GM18867 (cell line): ENCODE results near the gene ZNF436.

Experiments
- ATAC-seq: cut with Tn5 transposase; IDR thresholded peaks from one replicate; pipeline ENCODE4 v1.9.1; 2021; ENCODE audit warnings: mild to moderate bottlenecking, moderate library complexity; ENCODE audit not compliant: unreplicated experiment

Gene ZNF436

DNA sequence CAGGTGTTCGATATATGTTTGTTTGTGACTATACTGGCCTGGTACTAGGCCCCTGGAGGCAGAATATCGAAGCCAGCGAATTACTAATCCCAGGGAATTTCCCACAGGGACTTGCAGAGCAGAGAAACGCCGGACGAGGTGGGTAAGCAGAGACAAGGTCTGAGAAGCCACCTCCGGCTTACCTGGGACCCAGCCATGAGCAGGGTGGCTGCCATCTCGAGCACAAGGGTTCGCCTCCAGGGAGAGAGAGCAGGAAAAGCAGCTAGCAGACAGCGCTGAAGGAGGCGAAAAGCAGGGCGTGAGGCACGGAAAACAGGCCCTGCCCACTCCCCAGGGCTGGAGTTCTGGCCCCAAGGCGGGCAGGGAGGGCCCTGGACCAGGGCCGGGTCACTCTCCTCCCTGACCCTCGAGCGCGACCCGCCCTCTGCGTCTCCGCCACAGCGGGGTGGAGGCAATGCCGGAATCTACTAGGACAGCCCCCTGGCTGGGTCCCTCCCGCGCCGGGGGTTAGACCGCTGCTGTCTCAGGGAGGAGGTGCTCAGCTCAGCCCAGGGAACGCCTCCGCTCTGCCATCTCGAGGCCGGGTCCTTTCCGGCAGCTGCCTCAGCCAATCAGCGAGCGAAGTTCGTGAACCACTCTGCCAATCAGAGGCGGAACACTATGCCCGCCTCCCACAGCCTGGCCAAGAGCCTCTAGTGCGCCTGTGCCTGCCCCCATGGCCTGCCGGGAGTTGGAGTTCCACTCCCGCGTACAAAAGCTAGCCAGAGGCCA is 1.7 kb downstream of the ZNF436 start:
- ATAC-seq: peak; percentile 93

DNA sequence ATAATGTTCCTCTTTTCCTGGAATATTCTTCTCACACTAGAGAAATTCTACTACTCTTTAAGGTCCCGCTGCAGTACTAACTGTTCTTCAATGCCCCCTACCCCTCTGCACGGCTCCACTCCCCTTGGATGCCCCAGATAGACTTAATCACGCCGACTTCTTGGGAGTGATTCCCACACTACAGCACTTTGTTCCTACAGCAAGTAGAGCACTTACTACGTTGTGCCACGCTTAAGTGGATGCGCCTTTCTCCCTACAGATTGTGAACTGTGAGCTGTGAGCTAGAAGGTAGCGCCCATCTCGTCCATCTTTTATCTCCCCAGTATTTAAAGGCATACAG is 2.2 kb downstream of the ZNF436 start:
- no peak for ATAC-seq

DNA sequence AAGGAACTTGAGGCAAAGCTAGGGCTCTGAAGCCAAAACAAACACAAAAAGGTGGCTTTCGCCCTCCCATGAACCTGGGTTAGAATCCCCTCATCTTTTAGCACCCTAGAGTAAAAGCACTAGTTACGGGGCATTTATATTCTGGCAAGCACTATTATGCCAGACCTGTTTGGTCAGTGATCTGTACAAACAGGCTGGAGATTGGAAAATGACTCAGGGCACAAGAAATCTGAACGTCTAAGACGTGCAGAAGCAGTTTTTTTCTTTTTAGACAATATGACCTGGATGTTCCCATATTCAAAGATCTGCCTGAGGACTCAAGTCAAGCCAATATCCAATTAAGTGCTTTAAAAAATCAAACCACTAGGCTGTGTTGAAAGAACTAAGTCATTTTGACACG is 3.0 kb downstream of the ZNF436 start:
- ATAC-seq: no peak

DNA sequence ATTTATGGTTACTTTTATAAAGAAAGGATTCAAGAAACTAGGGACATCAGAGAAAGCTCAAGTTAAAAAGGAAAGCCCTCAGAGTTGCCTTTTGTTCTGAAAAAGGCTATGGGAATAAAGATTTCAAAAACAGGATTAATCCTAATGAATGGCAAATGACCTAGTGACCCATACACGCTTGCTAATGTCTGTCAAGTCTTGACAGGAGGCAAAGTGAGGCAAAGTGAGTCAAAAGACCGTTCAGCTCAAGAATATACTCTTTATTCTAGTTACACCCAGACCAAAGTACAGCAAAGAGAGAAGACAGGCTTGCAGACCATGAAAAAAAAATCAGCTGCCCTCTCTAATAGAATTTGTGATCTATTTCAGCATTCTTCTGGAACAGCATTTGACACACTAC is 3.5 kb downstream of the ZNF436 start:
- ATAC-seq: no peak

DNA sequence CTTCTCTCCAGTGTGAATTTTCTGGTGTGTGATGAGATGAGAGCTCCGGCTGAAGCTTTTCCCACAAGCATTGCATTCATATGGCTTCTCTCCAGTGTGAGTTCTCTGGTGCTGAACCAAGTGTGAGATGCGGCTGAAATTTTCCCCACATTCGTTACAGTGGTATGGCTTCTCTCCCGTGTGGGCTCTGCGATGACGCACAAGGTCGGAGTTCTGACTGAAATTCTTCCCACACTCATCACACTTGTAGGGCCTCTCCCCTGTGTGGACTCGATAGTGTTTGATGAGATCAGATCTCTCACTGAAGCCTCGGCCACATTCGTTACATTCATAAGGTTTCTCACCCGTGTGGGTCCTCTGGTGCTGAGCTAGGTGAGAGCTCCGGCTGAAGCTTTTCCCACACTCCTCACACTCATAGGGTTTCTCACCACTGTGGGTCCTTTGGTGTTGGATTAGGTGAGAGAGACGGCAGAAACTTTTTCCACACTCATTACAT is 7.4 kb downstream of the ZNF436 start:
- ATAC-seq: no peak

DNA sequence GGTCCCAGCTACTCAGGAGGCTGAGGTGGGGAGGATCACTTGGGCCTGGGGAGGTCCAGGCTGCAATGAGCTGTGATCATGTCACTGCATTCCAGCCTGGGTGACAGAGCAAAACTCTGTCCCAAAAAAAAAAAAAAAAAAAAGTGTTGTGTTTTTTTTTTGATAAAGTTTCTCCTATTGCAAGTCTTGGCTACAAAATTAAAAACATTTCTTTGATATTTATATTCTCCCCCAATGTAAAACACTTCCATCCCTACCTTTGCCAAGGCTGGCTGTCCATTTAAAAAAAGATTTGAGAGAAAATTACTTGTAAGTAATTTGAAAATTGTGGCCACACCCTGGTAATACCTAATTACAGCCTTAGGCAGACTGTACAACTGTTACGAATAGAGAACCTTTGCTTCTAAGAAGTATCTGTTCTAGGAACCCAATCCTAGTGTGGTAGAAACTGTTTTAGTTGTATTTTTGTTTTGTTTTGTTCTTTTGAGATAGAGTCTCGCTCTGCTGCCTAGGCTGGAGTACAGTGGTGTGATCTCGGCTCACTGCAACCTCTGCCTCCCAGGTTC is 11.2 kb downstream of the ZNF436 start:
- no peak for ATAC-seq

DNA sequence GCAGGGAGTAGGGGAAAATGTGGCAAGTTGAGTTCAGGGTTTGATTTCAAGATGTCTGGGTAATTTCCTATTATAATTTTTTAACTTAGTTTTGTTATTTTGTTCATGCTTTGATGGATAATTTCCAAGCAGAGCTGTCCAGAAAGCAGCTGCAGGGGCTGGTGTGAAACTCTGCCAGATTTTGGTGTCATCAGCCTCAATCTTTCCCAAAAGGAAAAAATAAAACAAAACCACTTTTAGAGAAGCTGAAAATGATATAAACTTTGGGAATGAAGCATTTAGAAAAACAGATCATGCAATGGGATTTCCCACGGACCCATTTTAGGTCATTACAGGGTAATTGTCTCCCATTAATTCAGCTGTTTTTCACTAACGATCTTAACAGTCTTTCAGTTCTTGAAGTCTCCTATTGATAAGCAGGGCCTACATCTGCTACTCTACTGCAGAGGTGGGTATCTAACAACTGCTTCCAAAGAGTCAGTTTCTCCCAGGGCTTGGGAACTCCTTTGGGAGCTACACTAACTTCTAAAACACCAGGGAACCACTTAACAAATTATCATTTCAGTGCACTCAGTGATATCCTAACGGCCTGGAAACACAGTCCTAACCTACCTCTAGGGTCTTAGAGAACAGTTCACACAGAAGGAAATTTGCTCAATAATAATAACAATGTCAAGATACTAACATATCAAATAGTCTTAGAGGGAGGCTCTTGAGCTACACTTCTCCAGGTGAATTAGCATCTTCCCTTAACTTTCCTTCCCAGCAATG is 12.3 kb downstream of the ZNF436 start:
- no peak for ATAC-seq

DNA sequence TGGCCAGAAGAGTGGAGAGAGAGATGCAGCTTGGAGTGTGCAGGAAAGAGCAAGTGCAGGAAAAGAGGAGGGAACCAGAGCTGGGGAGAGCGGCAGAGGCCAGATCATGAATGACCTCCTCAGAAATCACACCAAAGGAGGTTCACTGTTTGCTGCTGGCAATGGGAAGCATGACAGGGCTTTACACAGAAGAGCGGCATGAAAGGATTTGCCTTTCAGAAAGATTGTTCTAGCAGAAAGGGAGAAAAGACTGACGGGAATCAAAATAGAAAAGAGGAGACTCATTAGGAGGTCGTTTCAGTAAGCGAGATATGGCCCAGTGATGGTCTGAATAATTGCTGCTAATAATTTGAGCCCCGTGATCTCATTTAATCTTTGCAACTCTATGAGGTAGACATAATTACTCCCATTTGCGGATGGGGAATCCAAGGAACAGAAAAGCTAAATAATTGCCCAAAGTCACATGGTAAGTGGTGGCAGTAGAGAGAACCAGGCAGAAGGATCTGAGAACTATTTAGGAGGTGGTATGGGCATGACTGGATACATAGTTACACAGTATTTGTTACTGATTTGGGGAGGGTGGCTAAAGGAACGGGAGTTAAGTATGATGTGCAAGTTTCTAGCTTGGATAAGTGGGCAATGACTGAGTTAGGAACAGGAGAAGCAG is 13.0 kb downstream of the ZNF436 start:
- ATAC-seq: no peak

DNA sequence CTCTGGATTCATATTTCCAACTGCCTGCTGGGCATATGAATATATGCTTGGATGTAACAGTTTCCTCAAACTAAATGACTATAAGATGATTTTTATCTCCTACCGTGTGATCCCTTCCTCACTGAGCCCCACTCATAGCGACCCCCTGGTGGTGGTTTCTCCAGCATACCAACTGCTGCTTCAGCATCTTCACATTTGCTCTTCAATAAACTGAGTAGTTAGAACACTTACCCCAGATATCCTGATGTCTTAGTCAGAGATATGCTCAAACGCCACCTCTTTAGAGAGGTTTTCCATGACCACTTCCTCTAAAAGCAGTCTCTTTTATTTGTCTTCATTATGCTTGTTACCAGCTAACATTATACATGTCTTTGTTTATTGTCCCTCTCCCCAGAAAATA is 15.4 kb downstream of the ZNF436 start:
- no peak for ATAC-seq

DNA sequence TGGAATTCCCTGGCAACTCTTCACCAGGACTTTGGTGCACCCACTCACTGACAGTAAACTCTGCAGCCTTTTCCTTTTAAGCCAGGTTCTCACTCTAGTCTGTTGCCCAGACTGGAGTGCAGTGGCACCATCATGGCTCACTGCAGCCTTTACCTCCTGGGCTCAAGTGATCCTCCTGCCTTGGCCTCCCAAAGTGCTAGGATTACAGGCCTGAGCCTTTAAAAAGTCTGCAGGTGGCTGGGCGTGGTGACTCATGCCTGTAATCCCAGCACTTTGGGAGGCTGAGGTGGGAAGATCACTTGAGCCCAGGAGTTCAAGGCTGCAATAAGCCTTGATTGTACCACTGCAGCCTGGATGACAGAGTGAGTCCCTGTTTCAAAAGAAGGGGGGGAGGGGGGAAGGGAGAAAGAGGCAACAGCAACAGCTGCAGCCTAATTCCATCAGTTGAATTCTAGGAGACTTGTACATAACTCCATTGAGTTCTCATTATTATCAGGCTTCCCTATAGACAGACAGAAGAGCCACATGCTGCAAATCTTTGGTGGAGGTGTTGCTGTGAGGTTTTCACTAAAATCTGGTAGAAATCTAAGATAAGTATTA is 17.4 kb downstream of the ZNF436 start:
- no peak for ATAC-seq

DNA sequence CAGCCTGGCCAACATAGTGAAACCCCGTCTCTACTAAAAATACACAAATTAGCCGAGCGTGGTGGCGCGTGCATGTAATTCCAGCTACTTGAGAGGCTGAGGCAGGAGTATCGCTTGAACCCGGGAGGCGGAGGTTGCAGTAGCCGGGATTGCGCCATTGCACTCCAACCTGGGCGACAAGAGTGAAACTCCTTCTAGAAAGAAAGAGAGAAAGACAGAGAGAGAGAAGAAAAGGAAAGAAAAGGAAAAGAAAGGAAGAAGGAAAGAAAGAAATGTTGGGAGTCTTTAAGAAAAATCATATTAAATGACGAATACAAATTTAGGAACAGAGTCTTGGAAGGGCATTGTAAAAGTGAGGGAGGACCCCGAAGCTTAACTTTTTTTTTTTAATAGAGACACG is 23.7 kb downstream of the ZNF436 start:
- ATAC-seq: no peak

DNA sequence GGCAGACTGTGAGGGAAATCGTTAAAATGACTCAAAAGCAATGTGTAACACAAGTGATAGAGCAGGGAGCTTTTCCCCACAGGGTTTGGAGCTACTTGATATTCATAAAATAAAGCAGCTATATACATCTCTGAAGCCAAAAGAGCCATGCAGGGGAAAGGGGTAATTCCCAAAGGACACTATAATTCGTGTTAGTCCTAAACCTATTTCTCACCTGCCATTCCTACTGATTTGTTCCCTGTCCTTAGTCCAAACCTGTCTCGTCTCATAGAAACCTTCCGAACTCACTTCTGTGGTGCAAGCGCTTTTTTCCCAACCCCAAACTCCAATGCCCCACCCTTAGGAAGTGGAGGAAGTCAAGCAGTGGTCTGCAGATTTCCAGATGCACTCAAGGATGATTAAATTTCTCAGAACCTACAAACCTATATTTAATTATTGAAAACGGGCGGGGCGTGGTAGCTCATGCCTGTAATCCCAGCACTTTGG is 24.6 kb downstream of the ZNF436 start:
- no peak for ATAC-seq

DNA sequence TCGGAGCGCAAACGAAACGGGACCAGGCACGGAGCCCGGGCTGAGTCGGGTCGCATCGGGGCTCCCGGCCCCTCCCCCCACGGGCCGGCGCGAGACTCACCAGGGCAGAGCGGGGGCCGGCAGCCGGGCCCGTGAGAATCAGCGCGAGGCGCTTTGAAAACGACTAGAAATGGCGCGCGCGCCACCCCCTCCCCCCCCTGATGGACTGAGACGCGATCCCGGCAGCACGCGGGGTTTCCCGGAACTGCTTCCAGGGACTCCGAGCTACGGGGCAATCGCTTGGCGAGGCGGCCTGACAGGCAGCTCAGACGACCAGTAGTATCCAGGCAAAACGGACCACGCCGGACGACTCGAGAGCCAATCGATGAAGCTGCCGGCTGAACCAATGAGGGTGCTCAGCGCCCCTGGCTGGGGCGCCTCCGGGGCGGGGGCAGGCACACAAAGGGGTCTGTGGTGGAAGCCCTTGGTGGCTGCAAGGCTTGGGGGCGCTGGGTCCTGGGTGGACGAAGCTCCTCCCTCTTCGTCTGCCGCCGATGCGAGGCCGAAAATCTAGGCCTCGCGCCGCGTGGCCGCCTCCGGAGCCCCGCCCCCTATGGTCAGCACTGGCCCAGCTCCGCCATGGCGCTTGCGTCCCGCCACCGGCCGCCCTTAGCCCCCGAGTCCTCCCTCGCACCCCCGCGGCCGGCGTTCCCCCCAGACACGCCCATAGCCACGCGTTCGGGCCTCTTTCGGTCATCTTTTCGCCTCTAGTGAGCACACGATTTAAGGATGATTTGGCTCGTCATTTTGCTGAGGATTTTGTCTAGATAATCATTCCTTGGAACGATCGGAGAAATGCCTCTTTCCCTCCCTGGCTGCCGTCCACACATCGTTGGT is 25.3 kb downstream of the ZNF436 start, which contains the start of gene HNRNPR:
Gene HNRNPR (minus strand): TSS at position 174 of the 876 bp plus-strand sequence. CDS start 3,276 bp downstream, outside the sequence.
- ATAC-seq: peak; percentile 93

DNA sequence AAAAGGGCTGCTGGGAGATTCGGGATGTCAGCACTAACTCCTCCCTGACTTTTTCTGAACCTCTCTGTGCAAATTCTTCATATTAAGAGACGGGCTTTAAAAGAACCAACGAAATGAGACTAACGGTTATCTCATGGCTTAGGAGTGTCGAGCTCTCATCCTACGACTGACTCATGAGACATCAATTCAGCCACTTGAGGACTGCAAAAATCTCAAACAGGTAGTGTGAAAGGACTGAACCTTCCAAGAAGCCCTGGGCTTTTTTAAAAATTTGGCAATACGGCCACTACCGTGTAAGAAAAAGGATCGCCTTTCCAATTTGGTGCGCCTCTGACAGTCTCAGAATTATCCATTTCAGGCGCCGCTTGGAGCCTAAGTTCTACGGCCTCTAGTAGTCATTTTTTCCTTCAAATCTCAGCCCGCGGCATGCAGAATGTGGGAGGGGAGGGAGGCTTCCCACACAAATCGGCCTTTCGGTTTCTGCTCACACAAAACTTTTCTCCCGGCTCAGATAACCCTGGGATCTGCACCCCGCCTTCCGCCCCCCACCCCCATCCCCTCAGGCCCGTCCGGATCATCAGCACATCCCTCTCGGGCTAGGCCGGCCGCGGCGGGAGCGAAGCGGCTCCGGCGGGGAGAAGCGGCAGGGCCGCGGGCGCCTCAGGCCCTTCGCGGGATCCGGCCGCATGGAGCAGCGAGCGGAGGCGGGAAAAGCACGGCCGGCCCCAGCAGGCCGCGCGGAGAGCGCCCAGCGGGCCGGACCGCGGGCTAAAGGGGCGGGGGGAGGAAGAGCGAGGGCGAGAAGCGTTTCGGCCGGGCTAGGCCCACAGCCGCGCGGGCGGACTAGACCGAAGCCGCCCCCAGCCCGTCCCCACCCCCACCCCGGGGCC is 26.2 kb downstream of the ZNF436 start:
- ATAC-seq: peak; percentile 10

DNA sequence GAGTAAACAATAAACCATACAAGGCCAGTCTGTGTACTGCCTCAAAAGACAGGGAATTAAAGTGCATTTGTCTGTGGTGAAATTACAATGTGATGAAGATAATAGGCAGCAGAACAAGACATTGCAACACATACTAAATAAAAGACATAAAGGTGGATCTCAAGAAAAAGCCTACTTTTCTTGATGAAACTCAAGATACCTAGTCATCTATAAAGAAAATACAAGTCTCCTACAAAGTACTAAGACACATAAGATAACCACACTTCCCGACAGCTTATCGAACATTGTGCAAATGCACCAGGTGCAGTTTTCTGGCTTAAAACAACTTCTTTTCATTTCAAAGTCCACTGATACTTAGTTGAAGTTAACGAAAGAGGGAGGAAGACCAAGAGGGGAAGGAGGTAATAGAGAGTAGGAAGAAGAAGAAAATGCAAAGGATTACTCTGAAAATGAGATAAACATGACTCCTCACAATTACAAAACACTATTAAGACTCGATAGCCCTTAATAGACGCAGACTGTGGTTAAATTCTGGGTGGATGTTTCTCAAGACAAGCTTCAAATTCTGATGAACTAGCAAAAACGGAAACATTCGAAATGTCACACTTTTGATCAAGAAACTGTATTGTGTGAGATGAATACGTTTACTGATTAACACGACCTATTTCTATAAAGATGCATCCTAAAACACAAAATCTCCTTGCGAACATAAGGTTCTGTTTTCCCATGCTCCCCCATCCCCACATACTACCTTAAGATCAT is 27.5 kb downstream of the ZNF436 start:
- no peak for ATAC-seq

DNA sequence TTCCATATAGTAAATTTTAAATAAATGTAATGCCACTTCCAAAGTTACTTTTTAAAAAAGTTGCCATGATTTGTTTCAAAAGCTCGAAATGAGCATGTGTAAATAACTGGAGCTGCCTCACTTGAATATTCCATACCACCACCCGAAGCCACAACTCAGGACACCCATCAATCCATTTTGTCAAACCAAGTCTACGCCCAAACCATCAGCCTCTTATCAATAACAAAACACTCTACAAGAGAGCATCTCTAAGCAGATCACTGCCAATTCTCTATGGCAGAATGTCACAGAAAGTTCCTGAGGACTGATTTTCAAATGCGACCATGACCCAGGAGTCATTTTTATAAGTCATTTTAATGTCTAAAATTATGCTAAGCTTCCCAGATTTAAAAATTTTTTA is 30.0 kb downstream of the ZNF436 start:
- no peak for ATAC-seq

DNA sequence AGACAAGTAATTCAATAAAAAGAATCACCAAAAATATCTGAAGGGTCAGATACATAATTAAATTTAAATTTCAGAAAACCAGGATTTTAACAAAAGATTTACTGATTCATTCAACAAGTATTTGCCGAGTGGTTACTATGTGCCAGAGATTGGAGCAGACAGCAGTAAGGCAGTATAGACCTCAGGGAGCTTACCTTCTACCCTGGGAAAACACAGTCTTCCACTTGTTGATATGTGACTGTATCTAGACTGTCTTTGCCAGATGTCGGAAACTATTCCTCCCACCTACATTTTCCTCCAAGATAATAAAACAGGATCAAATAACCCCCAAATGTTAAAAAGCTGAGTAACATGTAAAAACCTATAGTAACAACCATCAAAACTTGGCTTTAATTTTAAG is 31.8 kb downstream of the ZNF436 start:
- no peak for ATAC-seq

DNA sequence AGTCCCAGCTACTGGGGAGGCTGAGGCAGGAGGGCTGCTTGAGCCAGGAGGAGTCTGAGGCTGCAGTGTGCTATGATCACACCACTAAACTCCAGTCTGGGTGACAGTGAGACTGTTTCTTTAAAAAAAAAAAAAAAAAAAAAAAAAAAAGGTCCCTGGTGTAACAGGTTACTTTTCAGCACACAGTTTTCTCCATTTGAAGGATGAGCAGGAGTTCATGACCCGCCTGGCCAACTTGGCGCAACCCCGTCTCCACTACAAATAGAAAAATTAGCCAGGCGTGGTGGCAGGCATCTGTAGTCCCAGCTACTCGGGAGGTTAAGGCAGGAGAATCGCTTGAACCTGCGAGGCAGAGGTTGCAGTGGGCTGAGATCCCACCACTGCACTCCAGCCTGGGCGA is 37.9 kb downstream of the ZNF436 start:
- ATAC-seq: no peak
